B cell (primary cell): Measurements from ENCODE around the gene ABCG1. TPM values are rescaled to one million over a fixed set of nuclear protein-coding genes. Genes with fewer than 3 reads are reported as not detected.

Source experiments
- ATAC-seq: fragments of 200-7000 bp; cut with Tn5 transposase; one replicate; pipeline ENCODE4 v1.10.0; 2021; ENCODE audit warnings: low read depth, mild to moderate bottlenecking, moderate number of reproducible peaks, moderate library complexity
- CTCF ChIA-PET: fragments of 350-600 bp; sonication (Branson Sonifier 250); formaldehyde crosslinking; loops from one replicate; lab custom pipeline; 2021; ENCODE audit warnings: antibody characterized with exemption, inconsistent platforms; lab: Charles Lee
- POLR2A ChIA-PET: fragments of 350-600 bp; sonication (Branson Sonifier 250); formaldehyde crosslinking; loops from one replicate; lab custom pipeline; 2021; ENCODE audit warnings: antibody characterized with exemption; lab: Charles Lee
- DNase-seq: peaks from one replicate; pipeline ENCODE4 v3.0.0; 2013
- H2AFZ ChIP-seq: 2 replicates; pipeline ENCODE4 v1.6.1; 2012; ENCODE audit warnings: mild to moderate bottlenecking, low read depth, low read length; ENCODE audit not compliant: insufficient read depth, poor library complexity, severe bottlenecking
- H3K27ac ChIP-seq, 2 donors: 1 replicate in 1 of 2; 2 replicates in 1 of 2; pipeline ENCODE4 v1.5.1; 2012 to 2013; ENCODE audit warnings: low read length in 2 of 2, mild to moderate bottlenecking in 2 of 2, moderate library complexity in 1 of 2
- H3K27me3 ChIP-seq, 4 experiments: fragments of 200-600 bp in 1 of 4; sonication (generic) in 1 of 4; replicated peaks in 1 of 4; 1 replicate in 2 of 4; 2 replicates in 2 of 4; pipeline versions ENCODE4 v1.6.1 to v1.7.0; 2013 to 2016; ENCODE audit warnings: low read length in 3 of 4, mild to moderate bottlenecking in 2 of 4, mixed read lengths in 1 of 4, moderate library complexity in 1 of 4; ENCODE audit not compliant: insufficient read depth in 4 of 4, control insufficient read depth in 3 of 4; ENCODE audit errors: control extremely low read depth in 1 of 4
- H3K36me3 ChIP-seq, 2 experiments: replicated peaks in 1 of 2; 1 replicate in 1 of 2; 2 replicates in 1 of 2; pipeline versions ENCODE4 v1.6.1 to v1.7.1; 2013; ENCODE audit warnings: low read length in 1 of 2; ENCODE audit not compliant: insufficient read depth in 2 of 2, control insufficient read depth in 1 of 2; ENCODE audit errors: control extremely low read depth in 1 of 2, extremely low read depth in 1 of 2
- H3K4me1 ChIP-seq, 2 donors: fragments of 200-600 bp in 1 of 2; sonication (generic) in 1 of 2; 1 replicate in 1 of 2; 2 replicates in 1 of 2; pipeline versions ENCODE4 v1.5.1 to v1.6.1; 2013 to 2017; ENCODE audit warnings: low read length in 2 of 2; ENCODE audit not compliant: control insufficient read depth in 2 of 2, insufficient read depth in 2 of 2
- H3K4me2 ChIP-seq: replicated peaks from 2 replicates; pipeline ENCODE3; 2012; ENCODE audit warnings: mild to moderate bottlenecking, low read depth, low read length; ENCODE audit not compliant: poor library complexity, severe bottlenecking
- H3K4me3 ChIP-seq, 5 experiments: fragments of 200-600 bp in 1 of 5; sonication (generic) in 1 of 5; 1 replicate in 3 of 5; 2 replicates in 2 of 5; pipeline versions ENCODE4 v1.5.1 to v1.7.0; 2011 to 2016; ENCODE audit warnings: low read length in 4 of 5, mild to moderate bottlenecking in 4 of 5, low read depth in 2 of 5, control low read depth in 1 of 5, moderate library complexity in 1 of 5; ENCODE audit not compliant: insufficient read depth in 1 of 5; ENCODE audit errors: control extremely low read depth in 1 of 5, extremely low read depth in 1 of 5
- H3K79me2 ChIP-seq: fragments of 200-600 bp; sonication (generic); one replicate; pipeline ENCODE4 v1.6.0; 2016; ENCODE audit warnings: low read length; ENCODE audit not compliant: control insufficient read depth, insufficient read depth
- H3K9ac ChIP-seq: fragments of 200-600 bp; sonication (generic); 2 replicates; pipeline ENCODE4 v1.6.1; 2017; ENCODE audit warnings: mild to moderate bottlenecking, low read length, moderate library complexity
- H3K9me3 ChIP-seq, 3 donors: one replicate each; pipeline versions ENCODE4 v1.6.1 to v1.7.1; 2013; ENCODE audit warnings: low read length in 2 of 3; ENCODE audit not compliant: control insufficient read depth in 2 of 3, insufficient read depth in 1 of 3; ENCODE audit errors: control extremely low read depth in 1 of 3
- H4K20me1 ChIP-seq: 2 replicates; pipeline ENCODE4 v1.6.0; 2012; ENCODE audit warnings: mild to moderate bottlenecking, low read length; ENCODE audit not compliant: insufficient read depth, control insufficient read depth, poor library complexity, severe bottlenecking
- H3K27ac Mint-ChIP-seq: one replicate; pipeline ENCODE4 v1.8.0; 2021; ENCODE audit warnings: mixed read lengths
- H3K27me3 Mint-ChIP-seq: one replicate; pipeline ENCODE4 v1.8.0; 2021; ENCODE audit warnings: mixed read lengths
- H3K4me1 Mint-ChIP-seq: one replicate; pipeline ENCODE4 v1.8.0; 2021; ENCODE audit warnings: mixed read lengths
- H3K4me3 Mint-ChIP-seq: one replicate; pipeline ENCODE4 v1.8.0; 2021; ENCODE audit warnings: mixed read lengths
- H3K9me3 Mint-ChIP-seq: one replicate; pipeline ENCODE4 v1.8.0; 2022; ENCODE audit warnings: mixed read lengths; ENCODE audit not compliant: insufficient read depth
- EZH2 ChIP-seq: IDR thresholded peaks from 2 replicates; pipeline ENCODE4 v1.6.1; 2012; ENCODE audit warnings: borderline replicate concordance, low read depth, mild to moderate bottlenecking, moderate library complexity, low read length; ENCODE audit not compliant: insufficient read depth, poor library complexity, severe bottlenecking
- WGBS: methylation state at CpG from one replicate; pipeline ENCODE4 v1.1.5; 2013; ENCODE audit warnings: missing lambda C conversion rate; ENCODE audit not compliant: insufficient coverage; 5-methylcytosine and 5-hydroxymethylcytosine counted together
- intact Hi-C: fragments of 100-400 bp; cut with micrococcal nuclease; formaldehyde crosslinking; loops from one replicate; pipeline ENCODE4 v1.10.0; 2022
- polyA plus RNA-seq: library from polyadenylated mRNA; depleted of rRNA; stranded (reverse); fragments of >200 nt; gene quantifications from 2 replicates; pipeline ENCODE4 v1.2.3, GENCODE V29; 2012
- total RNA-seq, 2 donors: library from RNA; stranded (reverse); fragments of 120-200 nt in 1 of 2; gene quantifications; 1 replicate in 1 of 2; 2 replicates in 1 of 2; pipeline versions ENCODE4 v1.2.3 to v1.2.4, GENCODE V29; 2013 to 2022
- TF ChIP-seq, protein P1 (sequence below): fragments of 200-600 bp; IDR thresholded peaks from one replicate; pipeline ENCODE4 v1.8.0; 2022; ENCODE audit warnings: antibody characterized with exemption, mild to moderate bottlenecking

ABCG1 gene
- total and polyA plus RNA-seq, 2 donors (not counting 1 experiment from before 2014, with no cell fraction given) = 8.7 to 27.5 TPM

DNA sequence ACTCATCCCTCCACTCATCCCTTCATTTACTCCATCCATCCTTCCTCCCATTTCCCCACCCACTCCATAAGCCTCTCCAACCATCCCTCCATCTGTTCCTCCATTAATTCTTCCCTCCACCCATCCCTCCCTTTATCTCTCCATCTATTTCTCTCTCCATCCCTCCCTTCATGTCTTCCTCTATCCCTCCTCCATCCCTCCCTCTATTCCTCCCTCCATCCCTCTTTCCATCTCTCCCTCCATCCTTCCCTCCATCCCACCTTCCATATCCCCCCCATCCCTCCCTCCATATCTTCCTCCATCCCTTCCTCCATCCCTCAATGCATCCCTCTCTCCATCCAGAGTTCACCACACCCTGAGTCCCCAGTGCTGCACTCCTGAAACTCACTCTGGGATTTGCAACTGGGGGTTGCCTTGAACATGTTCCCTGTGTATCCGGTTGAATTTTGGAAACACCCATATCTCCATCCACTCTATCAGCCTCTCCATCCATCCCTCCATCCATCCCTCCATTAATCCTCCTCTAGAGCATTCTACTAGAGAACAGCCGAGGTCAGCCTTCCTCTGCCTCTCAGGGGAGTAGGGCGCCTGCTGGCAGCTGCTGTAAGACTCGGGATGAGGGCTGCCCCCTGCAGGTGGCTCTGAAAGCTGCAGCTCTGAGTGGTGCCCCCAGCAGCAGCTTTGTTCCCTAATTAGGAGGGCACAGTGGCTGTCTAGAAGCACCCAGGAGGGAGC is 39.4 kb downstream of the ABCG1 start:
- no peaks in the 10 kb centered on the region for H3K9me3 Mint-ChIP-seq
- POLR2A ChIA-PET = interaction anchor here (0.7 kb wide), 1 partner anchor 23 kb away, joined by 3 read pairs; no protein-coding TSS in a partner anchor
- Histone ChIP-seq H3K27ac (no peak overlapping the region), H3K4me1 (peaks cover 37 to 53% of the 10 kb centered on the region in 2 donors), H2AFZ (no peak overlapping the region), H3K27me3 (peaks cover 0 to 3% (median 0%) of the 10 kb centered on the region in 4 experiments), H3K9ac (no peak overlapping the region), H3K79me2 (peaks cover 81% of the 10 kb centered on the region), H3K9me3 (no peaks in the 10 kb centered on the region), H3K4me3 (no peak overlapping the region), H4K20me1 (peaks cover 100% of the 10 kb centered on the region), H3K36me3 (peaks cover 0 to 18% of the 10 kb centered on the region in 2 experiments), H3K4me2 (peak overlapping the region; percentile 41)
- CTCF ChIA-PET = interaction anchor here (0.7 to 8.3 kb wide), 50 partner anchors 9 to 975 kb away, joined by 3 to 148 read pairs (median 8); no protein-coding TSS in a partner anchor
- H3K4me3 Mint-ChIP-seq = no peak overlapping the region
- H3K27ac Mint-ChIP-seq = no peak overlapping the region
- no peaks in the 10 kb centered on the region for H3K27me3 Mint-ChIP-seq
- WGBS = 27% methylated on average over 3 of the region's 4 CpGs
- intact Hi-C loops = loop anchor here (1.0 kb wide), 2 partner anchors 94 to 113 kb away; no protein-coding TSS in a partner anchor
- H3K4me1 Mint-ChIP-seq = peaks cover 48% of the 10 kb centered on the region
- TF ChIP-seq, protein P1, sequence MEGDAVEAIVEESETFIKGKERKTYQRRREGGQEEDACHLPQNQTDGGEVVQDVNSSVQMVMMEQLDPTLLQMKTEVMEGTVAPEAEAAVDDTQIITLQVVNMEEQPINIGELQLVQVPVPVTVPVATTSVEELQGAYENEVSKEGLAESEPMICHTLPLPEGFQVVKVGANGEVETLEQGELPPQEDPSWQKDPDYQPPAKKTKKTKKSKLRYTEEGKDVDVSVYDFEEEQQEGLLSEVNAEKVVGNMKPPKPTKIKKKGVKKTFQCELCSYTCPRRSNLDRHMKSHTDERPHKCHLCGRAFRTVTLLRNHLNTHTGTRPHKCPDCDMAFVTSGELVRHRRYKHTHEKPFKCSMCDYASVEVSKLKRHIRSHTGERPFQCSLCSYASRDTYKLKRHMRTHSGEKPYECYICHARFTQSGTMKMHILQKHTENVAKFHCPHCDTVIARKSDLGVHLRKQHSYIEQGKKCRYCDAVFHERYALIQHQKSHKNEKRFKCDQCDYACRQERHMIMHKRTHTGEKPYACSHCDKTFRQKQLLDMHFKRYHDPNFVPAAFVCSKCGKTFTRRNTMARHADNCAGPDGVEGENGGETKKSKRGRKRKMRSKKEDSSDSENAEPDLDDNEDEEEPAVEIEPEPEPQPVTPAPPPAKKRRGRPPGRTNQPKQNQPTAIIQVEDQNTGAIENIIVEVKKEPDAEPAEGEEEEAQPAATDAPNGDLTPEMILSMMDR = peak; percentile 89
- TF ChIP-seq EZH2 = no peak
- ATAC-seq = peak; percentile 96
- DNase-seq = peak; percentile 85
